ENCODE measurements around the gene TBX5. TPM values are rescaled to one million over a fixed set of nuclear protein-coding genes. Genes with fewer than 3 reads are reported as not detected.

The TBX5 gene
- total RNA-seq, 3 donors from 2014 or later: not detected

DNA sequence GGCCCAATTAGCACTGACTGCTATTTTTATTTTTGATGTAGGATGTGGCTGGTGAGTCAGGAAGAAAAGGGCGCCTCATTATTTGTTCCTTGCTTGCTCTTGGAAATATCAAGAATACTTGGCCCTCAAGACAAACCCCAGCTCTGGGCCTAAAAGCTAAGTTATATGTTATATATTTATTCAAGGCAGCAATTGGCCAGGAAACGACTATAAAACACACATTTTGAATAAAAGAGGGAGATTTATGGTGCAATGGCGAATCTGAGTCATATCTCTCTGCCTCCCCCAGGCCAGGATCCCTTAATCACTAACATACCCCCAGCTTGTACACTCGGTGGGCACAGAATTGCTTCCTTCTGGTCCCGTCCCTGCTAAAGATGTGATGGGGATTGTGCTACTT, 63.3 kb downstream of the TBX5 start:
- H3K9me3 ChIP-seq: no peaks in the 10 kb centered on the region
- ATAC-seq (no peak), DNase-seq (no peak)
- H3K4me1 ChIP-seq (ENCODE audit: low read depth): no peaks in the 10 kb centered on the region
- H3K36me3 ChIP-seq (ENCODE audit: low read depth): no peaks in the 10 kb centered on the region
- intact Hi-C loops (cut with DNase I, micrococcal nuclease): no loop called here
- TF ChIP-seq, protein P1, sequence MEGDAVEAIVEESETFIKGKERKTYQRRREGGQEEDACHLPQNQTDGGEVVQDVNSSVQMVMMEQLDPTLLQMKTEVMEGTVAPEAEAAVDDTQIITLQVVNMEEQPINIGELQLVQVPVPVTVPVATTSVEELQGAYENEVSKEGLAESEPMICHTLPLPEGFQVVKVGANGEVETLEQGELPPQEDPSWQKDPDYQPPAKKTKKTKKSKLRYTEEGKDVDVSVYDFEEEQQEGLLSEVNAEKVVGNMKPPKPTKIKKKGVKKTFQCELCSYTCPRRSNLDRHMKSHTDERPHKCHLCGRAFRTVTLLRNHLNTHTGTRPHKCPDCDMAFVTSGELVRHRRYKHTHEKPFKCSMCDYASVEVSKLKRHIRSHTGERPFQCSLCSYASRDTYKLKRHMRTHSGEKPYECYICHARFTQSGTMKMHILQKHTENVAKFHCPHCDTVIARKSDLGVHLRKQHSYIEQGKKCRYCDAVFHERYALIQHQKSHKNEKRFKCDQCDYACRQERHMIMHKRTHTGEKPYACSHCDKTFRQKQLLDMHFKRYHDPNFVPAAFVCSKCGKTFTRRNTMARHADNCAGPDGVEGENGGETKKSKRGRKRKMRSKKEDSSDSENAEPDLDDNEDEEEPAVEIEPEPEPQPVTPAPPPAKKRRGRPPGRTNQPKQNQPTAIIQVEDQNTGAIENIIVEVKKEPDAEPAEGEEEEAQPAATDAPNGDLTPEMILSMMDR (IDR thresholded peaks at IDR 0.05): no peak
- H3K4me3 ChIP-seq: no peak overlapping the region

DNA sequence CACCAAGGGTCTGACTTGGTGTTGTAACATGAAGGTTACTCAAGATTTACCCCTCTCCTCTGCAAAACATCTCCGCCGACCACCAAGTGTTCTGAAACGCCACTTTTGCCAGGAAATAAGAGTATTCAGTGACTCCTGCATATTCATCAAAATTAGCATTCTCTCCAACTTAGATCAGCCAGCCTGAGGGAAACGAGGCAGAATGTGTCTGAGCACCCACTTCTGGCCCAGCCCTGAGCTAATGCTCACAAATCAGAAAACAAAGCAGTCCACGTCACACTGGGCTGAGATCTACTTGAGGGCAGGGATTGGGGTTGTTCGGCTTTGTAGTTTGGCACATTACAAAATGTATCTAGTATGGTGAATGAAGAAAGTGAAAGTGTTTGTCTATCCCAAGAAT, 64.3 kb downstream of the TBX5 start:
- TF ChIP-seq, protein P1 (IDR thresholded peaks at IDR 0.05): no peak
- no peak for DNase-seq
- Histone ChIP-seq H3K4me1 (ENCODE audit: low read depth) (no peaks in the 10 kb centered on the region), H3K9me3 (no peaks in the 10 kb centered on the region), H3K4me3 (no peak overlapping the region), H3K36me3 (ENCODE audit: low read depth) (no peaks in the 10 kb centered on the region)
- ATAC-seq: no peak
- intact Hi-C loops (cut with DNase I, micrococcal nuclease): no loop called here

DNA sequence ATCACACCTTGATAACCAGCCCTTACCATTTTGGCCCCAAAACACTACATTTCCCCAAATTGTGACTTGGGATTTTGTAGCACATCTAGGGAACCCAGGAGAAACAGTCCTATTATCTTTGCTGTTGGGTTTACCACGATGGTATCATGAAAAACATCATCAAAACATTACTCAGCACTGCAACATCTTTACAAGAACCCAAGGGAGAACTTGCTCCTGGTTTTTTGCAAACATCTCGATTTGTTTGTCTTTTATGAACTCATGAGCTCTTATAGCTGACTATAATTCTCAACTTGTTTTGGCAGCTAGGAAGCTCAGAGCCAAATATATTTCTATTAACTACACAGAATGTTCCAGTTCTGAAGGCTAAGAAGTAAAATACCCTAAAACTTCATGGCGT, 65.7 kb downstream of the TBX5 start:
- TF ChIP-seq, protein P1 (IDR thresholded peaks at IDR 0.05): no peak
- DNase-seq (no peak), ATAC-seq (no peak)
- Histone ChIP-seq H3K36me3 (ENCODE audit: low read depth) (no peaks in the 10 kb centered on the region), H3K4me1 (ENCODE audit: low read depth) (no peaks in the 10 kb centered on the region), H3K9me3 (no peaks in the 10 kb centered on the region), H3K4me3 (no peak overlapping the region)
- intact Hi-C loops (cut with DNase I, micrococcal nuclease): no loop called here

DNA sequence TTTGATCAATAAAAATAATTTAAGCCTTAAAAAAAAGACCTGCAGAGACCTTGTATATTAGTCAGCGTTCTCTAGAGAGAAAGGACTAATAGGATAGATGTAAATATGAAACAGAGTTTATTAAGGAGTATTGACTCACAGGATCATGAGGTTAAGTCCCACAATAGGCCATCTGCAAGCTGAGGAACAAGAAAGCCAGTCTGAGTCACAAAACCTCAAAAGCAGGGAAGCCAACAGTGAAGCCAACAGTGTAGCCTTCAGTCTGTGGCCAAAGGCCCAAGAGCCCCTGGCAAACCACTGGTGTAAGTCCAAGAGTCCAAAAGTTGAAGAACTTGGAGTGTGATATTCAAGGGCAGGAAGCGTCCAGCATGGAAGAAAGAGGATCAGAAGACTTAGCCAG, 66.3 kb downstream of the TBX5 start:
- Histone ChIP-seq H3K9me3 (no peaks in the 10 kb centered on the region), H3K4me3 (no peak overlapping the region), H3K36me3 (ENCODE audit: low read depth) (no peaks in the 10 kb centered on the region), H3K4me1 (ENCODE audit: low read depth) (no peaks in the 10 kb centered on the region)
- ATAC-seq (no peak), DNase-seq (no peak)
- intact Hi-C loops (cut with DNase I, micrococcal nuclease): no loop called here
- TF ChIP-seq, protein P1 (IDR thresholded peaks at IDR 0.05): no peak

DNA sequence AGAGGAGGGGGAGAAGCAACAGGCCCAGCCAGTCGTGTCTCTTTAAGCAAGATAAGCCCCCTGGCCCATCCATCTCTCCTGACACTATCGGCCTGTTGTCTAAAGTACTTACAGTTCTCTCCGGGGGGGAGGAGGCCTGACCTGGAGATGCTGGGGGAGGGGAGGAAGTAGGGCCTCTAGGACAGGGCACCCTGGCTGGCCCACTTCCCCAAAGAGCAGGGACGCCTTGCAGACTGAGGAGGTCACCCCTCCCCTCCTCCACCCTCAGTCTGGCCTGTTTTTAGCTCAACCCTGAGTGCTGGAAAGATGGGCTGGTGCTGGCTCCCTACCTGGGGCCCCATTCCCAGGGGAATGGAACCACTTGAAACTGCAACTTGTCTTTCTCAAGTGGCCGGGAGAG, 70.3 kb downstream of the TBX5 start:
- intact Hi-C loops (cut with DNase I, micrococcal nuclease): no loop called here

More for the DNA sequence above, 70.3 kb downstream of the TBX5 start:
- Histone ChIP-seq H3K36me3 (ENCODE audit: low read depth) (no peaks in the 10 kb centered on the region), H3K9me3 (no peaks in the 10 kb centered on the region), H3K4me3 (no peak overlapping the region), H3K4me1 (ENCODE audit: low read depth) (no peaks in the 10 kb centered on the region)
- ATAC-seq (no peak), DNase-seq (no peak)
- TF ChIP-seq, protein P1 (IDR thresholded peaks at IDR 0.05): no peak

Data from mucosa of descending colon (tissue), 3 donors.